Measurements from ENCODE around the gene CACNA2D3.

The CACNA2D3 gene

GRCh38 chr3:54283470-54283869, 161.1 kb downstream of the CACNA2D3 start:
- DNase-seq: no peak

GRCh38 chr3:54294214-54294613, 171.9 kb downstream of the CACNA2D3 start:
- DNase-seq: no peak

DNA sequence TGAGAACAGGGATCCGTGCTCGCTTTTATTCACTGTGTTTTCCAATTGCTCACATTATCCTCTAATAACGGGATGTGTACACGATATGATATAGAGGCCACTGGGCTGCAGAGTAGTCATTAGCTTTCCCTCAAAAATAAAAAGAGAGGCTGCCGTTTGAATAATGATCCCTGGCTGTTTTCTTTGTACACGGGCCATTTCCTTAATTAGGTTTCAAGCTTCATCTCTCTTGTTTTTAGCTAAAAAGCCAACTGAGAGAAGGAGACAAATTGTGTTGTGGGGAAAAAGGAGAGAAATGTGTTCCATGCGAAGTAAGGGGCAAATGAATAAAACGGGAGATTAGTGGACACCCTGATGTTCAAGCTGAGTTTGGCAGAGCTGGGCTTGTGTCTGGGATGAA, 174.2 kb downstream of the CACNA2D3 start:
- no peak for DNase-seq

DNA sequence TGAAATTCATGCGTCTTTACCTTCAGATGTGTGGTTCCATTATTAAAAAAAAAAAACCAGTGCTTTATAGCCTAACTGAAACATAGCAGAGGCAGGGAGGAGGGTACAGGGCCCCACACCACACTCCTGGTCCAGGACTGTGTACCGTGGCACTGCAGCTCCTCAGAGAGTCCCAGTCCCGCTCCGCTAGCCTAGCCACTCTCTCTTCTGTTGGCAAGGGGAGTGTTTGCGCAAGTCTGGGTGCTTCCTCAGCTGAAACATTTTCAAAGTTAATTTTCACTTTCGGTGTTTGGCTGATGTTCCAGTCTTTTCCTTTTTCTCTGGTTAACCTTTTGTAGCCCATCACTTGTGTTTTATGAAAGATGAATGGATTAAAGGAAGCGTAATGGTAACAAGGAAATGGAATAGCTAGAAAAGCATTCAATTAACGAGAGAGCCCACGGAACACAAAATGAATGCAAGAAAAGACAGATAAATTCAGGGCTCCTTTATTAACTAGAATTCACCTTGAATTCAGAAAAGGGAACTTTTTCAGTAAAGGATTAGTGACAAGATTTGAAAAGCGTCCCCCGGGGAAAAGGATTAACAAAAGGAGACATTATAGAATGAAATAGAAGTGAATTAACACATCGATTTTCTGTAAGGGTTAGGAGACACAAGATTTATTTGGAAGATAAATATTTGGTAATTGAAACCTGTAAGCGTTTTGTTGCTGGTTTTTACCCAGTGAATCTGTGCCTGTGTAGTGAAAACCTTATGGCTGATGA, 177.0 kb downstream of the CACNA2D3 start:
- no peak for DNase-seq

DNA sequence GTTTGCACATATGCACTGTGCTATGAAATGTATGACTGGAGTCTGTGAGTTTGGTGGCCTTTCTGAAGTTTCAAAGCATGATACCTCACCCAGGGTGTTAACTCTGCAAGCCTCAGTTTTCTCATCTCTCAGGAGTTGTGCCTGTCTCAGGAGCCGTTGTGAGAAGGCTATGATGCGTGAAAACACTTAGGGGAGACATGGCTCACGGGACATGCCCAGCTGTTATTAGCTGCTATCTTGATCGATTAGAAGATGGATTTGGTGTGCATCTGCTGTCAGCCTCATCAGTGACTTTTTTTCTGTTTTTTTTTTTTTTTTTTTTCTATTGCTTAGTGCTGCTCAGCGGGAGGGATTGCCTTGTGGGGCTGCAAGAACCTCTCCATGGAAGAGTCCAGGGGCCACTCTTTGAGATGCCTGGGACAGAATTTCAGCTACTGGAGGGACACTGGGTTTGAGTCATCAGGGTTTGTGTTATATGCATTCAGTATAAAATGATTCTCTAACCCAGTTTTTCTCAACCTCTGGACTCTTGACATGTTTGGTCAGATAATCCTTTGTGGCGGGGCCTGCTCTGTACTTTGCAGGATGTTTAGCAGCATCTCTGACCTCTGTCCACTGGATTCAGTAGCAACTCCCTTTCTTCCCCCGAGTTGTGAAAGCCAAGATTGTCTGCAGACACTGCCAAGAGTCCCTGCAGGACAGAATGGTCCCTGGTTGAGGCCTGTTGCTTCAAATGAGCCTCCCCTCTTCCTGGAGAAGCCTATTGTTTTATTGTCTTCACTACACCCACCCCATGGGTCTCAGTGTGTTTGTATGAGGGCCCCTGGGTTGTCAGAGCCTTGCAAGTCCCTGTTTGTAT, 181.4 kb downstream of the CACNA2D3 start:
- DNase-seq: no peak

- no peak for DNase-seq
These were observed 182.5 kb downstream of the CACNA2D3 start for GRCh38 chr3:54304877-54305276.

- no peak for DNase-seq
These were observed 183.2 kb downstream of the CACNA2D3 start for GRCh38 chr3:54305409-54306099.

DNA sequence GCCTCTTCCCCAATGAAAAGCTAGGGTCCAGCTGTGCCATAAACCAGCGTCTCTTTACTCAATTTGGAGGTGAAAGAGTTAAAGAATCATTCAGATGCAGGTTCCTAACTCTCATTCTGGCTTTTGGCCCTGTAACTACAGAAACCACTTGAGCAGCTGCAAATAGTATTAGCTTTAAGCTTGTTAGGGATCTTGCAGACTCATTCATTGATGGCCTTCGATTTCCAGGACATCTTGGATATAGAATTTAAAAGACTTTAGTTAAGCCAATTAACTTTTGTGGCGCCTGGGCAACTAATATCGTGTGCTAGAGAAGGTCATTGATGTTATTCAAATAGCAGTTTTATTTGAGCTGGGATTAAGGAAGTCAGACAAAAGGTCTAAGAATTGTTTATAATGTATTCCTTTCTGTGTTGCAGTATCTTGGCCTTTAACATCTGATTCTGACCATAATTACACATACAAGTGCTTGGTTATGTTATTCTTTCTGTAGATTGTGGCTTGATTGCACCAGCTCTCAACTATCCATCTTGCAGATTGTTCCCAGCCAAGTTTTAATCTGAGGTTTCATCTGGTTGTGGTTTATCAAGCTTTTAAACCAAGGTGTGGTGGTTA, 185.3 kb downstream of the CACNA2D3 start:
- DNase-seq: no peak

DNA sequence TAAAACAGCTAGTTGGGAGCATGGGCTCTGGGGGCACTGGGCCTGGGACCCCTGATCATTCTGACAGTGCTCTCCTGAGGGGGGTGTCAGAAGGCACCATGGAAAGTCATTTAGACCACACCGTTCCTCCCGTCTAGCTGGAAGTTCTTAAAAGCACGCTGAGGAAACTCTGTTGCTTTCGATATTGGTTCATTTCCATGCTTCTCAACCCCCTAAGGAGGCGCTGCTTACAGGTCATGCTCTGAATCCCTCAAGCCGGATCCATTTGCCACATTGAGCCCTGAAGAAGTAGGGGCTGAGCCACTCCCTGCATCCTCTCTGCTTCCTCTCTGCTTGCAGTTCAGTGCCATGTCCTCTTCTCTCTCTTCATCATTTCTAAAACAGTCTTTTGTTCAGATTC, 187.2 kb downstream of the CACNA2D3 start:
- DNase-seq: no peak

DNA sequence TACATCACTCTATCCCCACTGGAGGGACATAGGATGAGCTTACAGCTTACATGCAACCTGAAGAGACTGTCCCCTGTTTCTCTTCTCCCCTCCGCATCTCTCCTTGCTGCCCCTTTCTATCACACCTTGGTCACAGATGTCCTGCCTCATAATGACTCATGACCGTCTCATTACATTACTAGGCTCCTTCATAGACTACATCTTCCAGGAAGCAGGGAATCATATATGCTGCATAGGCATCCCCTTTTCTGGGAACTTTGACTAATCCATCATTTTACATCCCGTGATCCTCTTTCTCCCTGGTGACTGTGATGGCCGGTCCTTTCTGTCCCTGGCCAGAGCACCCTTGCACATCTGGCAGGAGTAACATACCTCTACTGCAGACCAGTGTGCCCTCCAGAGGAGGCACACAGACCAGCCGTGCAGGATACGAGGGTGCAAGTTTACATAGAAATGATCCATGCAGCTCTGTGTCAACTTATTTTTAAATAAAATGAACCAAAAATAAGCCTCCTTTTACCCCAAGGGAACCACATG, 188.9 kb downstream of the CACNA2D3 start:
- no peak for DNase-seq

- no peak for DNase-seq
These were observed 190.0 kb downstream of the CACNA2D3 start for GRCh38 chr3:54312156-54312899.

DNA sequence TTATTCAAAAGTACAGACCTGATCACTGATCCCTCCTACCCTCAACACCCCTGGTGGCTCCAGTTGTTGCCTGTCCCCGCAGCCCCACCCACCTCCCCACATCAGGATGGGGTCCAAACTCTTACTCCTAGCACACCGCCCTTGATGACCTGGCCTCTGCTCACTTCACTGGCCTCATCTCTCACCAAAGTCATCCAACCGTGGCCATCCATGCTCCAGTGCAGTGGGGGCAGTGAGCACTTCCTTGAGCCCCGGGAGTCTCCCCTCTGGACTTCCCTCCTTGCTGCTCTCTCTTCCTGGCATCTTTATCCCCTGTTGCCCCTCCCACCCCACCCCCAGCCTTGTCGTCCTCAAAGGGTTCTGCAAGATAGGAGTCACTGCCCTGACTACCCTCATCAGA, 191.1 kb downstream of the CACNA2D3 start:
- no peak for DNase-seq

DNA sequence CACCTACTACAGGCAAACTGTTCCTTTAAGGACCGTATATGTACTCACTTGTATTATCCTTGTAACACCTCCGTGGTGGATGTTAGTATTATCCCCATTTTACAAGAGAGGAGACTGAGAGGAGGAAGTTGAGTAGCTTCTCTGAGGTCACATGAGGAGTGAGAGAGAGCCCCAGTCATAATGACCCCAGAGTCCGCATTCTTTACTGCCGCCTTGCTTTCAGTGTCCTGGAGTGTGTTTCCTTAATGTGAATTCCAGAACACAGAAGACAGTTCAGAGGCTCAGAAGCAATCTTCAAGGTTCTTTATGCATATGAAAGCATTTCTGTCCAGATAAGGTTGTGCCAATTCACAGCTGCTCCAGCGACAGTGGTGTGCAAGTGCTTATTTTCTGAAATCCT, 199.2 kb downstream of the CACNA2D3 start:
- DNase-seq: no peak

DNA sequence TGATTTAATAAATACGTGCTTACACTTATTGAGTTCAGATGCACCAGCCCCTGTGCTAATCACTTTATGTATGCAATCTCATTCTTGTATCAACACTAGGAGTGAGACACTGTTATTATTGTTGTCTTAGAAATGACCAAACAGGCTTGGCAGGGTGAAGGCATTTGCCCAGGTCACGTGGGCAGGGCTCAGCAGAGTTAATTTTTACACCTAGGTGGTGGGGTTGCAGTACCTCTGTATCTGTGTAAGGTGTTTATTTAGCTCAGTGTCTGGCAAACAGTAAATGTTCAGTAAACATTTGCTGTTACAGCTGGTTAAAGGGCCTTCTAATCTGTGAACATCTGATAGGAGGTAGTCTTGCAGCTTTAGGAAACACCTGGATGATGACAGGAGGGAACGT, 200.0 kb downstream of the CACNA2D3 start:
- no peak for DNase-seq

DNA sequence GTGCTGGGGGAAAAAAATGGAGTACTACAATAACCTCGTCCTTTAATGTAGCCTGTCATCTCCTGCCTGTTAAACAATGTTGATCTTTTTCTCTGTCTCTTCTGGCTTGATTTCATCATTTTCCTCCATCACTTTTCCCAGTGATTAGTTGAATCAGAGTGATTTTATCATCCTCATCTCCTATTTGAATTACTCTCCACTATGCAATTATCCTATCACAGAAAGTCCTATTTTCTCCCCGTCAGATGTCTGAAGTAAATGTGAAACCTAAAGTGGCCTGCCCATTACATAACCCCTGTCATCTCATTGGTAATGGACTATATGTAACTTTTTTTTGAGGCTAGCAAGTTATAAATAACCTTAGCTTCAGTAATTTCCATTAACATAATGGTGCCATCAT, 201.8 kb downstream of the CACNA2D3 start:
- DNase-seq: no peak

DNA sequence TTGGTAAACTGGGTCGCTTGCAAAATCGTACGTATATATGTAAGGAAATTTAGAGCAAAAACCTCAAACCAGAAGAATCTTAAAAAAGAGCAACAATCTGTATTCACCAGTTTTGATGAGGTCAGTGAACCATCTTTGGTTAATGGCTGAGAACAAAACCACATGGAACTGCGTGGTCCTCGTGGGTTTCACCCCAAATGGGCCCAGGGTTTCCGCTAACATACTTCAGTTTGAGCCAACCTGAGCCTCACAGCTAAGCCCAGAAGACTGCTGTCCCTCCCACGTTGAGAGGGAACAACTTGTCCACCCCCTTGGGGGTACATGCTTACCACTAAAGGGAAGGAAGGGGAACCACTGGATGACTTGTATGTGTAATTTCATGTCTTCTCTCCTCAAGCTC, 204.6 kb downstream of the CACNA2D3 start:
- no peak for DNase-seq

- no peak for DNase-seq
These were observed 209.0 kb downstream of the CACNA2D3 start for GRCh38 chr3:54331341-54331740.

GRCh38 chr3:54337846-54338245, 215.5 kb downstream of the CACNA2D3 start:
- no peak for DNase-seq

DNA sequence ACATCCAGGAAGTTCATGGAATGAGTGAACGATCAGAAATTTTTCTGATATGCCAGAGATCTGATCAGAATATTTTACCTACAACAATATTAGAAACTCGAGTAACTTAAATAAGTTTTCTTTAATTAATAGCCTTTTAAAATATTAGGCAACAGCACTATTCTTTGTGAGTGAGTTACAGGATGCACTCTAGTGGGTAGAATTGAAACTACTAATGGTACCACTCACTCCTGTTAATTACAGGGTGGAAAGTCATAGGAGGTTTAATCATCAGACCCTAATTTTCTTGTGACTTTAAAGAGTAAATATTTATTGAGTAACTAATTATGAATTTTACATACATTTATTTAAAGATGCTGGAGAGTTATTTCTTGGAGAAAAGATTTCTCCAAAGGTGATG, 217.3 kb downstream of the CACNA2D3 start:
- no peak for DNase-seq

DNA sequence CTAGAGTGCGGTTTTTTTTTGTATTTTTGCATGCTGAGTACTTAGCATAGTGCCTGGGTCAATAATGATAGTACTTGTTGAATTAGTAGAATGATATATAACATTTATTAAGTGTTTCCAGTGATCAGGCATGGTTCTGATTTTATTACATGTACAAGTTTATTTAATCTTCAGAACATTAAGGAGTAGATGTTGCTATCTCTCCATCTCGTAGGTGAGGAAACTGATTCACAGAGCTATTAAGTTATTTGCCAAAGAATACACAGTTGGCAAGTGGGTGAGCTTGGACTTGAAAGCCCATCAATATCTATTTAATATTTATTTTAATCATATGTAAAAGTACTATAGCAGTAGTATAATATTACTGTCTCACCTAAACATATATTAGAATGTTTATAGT, 219.5 kb downstream of the CACNA2D3 start:
- DNase-seq: no peak

GRCh38 chr3:54342676-54343075, 220.3 kb downstream of the CACNA2D3 start:
- DNase-seq: no peak

DNA sequence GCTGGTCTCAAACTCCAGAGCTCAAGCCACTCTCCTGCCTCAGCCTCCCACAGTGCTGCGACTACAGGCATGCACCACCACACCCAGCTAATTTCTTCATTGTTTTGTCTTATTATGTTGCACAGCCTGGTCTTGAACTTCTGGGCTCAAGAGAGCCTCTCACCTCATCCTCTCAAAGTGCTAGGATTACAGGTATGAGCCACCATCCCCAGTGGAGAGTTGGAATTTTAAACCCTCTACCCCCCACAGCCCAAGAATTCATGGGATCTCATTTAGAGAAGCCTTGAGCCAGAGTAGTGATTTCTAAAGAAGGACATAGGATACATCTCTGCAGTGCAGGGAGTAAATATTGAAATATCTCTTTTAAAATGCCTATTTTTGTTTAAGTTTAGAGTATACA, 221.1 kb downstream of the CACNA2D3 start:
- no peak for DNase-seq
